Erythroblast (primary cell): ENCODE results near the gene UBL4B.

ENCODE experiments used
- GATA1 ChIP-seq: IDR thresholded peaks from 2 replicates; pipeline ENCODE4 v1.6.1; 2011; ENCODE audit warnings: low read depth, mild to moderate bottlenecking, control low read depth, low read length, moderate library complexity
- POLR2A ChIP-seq: IDR thresholded peaks from 2 replicates; pipeline ENCODE4 v1.6.1; 2011; ENCODE audit warnings: mild to moderate bottlenecking, low read length

DNA sequence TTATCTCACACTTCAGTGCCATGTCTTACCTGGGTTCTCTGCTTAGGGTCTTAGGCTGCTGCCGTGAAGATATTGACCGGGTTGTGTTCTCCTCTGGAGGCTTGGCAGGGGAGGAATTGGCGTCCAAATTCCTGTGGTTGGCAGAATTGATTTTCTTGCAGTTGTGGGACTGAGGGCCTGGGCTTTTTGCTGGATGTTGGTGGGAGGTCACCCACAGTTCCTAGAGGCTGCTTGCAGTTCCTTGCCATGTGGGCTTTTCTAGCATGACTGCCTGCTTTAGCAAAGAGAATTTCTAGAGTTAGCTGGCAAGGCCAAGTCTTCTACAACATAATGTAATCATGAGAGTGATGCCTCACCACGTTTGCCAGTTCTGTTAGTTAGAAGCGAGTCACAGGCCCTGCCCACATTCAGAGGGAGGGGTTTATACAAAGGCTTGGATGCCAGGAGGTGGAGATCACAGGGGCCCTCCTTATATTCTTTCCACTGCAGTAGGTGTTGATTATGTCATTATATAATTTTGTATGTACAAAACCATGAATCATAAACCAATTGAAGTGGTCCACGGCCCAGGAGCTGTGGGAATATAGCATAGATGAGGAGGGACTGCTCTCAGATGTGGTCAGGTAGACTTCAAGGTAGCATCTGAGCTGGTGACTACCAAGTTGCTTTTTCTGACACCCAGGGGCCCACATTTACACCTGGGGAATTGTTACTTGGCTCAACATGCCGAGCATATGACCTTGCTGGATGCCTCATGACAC is 6.6 kb downstream of the UBL4B start:
- no peak for TF ChIP-seq POLR2A
- no peak for TF ChIP-seq GATA1
